HG02970 (cell line): ENCODE data around the gene ASZ1.

Experiments
- ATAC-seq: cut with Tn5 transposase; IDR thresholded peaks from one replicate; pipeline ENCODE4 v1.9.1; 2021; ENCODE audit warnings: mild to moderate bottlenecking, moderate library complexity, moderate number of reproducible peaks; ENCODE audit not compliant: unreplicated experiment, low FRiP score

ASZ1 gene

DNA sequence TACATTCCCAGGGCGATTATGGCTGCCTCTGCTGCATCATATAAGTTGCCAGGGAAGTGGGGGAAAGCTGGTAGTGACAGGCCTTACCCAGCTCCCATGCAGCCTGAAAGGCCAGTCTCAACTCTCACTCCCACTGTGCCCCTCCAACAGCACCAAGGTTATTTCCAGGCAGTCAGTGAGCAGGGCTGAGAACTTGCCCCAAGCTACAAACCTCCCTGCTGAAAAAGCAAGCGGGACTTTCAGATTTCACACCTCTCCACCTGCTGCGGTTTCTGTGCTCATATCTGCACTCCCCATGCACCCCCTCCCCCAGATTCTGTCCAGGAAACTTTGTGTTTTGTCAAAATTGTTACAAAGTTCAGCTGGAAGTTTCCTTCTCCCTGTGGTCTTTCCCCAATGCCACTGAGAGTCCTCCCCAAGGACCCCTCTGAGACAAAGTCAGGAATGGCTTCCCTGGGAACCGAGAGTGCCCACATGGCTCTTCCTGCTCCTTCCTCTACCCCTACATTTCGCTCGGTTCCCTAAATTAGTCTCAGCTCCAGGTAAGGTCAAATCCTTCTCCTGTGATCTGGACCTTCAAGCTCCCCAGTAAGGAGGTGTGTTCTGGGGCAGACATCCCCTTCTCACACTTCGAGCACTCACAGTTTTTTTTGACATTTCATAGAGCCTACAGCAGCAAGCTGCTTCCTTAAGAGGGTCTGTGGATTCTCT lies 79.2 kb downstream of the ASZ1 start:
- ATAC-seq, result no peak

DNA sequence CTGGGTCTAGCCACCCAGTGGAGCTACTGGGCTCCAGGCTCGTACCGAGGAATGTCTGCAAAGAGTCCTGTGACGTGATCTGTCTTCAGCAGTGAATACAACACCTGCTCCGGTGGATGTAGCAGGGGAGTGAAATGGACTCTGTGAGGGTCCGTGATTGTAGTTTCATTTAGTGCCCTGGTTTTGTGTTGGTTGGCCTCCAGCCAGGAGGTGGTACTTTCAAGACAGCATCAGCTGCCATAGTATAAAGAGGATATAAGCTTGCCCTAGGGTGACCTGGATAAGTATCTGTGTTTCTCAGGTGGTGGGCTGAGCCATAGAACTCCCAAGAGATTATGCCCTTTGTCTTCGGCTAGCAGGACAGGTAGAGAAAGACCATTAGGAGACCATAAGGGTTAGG lies 79.8 kb downstream of the ASZ1 start:
- ATAC-seq, result no peak

DNA sequence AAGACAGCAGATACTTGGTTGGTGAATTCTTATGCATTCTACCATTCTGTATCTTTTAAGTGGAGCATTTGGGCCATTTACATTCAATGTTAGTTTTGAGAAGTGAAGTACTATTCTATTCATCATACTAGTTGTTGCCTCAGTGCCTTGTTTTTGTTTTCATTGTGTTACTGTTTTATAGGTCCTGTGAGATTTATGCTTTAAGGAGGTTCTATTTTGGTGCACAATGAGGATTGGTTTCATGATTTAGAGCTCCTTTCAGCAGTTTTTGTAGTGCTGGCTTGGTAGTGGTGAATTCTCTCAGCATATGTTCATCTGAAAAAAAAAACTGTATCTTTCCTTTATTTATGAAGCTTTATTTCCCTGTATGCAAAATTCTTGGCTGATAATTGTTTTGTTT lies 81.1 kb downstream of the ASZ1 start:
- no peak for ATAC-seq

DNA sequence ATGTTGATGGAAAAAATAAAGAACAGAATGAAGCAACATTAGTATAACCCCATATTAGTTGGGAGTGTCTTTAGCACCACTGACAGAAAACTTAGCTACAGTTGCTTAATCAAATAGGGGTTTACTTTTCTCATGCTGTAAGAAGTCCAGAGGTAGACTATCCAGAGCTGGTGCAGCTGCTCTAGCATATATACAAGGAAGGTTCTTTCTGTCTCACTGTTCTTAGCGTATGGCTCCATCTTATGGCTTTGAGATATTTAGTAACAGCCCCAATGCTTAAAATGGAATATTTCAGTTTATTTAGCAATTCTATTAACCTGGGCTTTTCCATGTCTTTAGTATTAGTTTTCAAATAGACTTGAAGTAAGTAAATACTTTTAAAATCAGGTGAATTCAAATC lies 89.3 kb downstream of the ASZ1 start:
- no peak for ATAC-seq

DNA sequence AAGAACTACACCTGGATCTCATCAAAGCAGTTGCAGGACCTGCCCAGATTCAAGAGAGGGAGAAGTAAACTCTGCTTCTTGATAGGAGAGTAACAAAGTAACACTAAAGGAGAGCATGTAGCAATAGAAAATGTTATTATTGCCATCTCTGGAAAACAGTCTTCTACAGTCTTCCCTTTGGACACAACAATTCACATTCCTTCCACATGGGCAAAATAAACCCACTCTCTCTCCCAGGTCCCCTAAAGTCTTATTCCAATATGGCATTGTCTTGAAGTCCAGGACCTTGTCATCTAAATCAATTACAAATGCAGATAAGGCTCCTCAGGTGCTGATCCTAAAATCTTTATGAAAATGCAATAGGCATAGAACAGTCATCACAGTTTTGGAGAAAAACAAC lies 94.1 kb downstream of the ASZ1 start:
- ATAC-seq, result no peak

DNA sequence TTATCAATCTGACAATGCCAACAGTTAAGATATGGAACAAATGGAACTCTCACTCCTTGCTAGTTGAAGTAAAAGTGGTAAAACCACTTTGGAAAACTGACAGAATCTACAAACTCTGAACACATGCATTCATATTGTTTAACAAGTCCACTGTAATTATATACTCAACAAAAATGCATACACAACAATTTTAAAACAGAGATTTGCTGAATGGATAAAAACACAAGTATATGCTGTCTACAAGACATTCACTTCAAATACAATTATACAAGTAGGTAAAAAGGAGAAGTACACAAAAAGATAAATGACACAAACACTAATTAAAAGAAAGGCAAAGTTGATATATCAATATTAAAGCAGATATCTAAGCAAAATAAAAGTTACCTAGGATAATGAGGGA lies 95.3 kb downstream of the ASZ1 start:
- no peak for ATAC-seq

DNA sequence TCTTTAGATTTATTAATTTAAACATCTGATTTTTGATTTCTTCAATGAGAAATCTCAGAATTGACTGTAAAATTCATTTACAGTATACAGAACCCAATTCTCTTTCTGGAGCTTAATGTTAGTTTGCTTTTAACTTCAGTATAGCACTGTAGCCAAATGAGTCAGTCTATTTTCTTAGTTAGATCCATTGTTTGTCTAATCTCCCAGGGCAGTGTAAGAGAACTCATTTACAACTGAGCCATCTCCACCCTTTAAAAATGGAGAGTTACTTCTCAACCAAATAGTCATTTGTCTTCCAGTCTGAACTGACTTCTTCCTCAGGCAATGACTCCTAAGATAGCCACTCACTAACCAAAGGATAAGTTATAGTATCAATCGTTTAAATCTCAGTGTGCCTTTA lies 101.5 kb downstream of the ASZ1 start:
- ATAC-seq, result no peak

DNA sequence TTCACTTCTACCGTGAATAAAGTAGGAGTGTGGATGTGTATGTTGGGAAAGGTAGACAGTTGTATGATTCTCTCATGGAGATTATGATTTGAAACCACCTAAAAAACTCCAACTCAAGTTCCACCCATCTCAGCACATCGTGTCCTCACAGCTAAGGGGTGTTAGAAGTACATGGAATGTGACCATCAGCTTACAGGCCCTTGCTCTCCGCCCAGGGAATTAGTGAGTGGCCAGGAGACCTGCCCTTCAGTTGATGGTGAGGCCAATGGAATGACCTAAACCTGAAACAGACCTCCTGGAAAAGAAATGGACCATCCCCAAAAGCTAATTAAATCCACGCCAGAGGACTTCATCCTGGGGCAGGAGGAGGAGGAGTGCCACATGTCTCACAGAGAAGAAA lies 102.3 kb downstream of the ASZ1 start:
- no peak for ATAC-seq

DNA sequence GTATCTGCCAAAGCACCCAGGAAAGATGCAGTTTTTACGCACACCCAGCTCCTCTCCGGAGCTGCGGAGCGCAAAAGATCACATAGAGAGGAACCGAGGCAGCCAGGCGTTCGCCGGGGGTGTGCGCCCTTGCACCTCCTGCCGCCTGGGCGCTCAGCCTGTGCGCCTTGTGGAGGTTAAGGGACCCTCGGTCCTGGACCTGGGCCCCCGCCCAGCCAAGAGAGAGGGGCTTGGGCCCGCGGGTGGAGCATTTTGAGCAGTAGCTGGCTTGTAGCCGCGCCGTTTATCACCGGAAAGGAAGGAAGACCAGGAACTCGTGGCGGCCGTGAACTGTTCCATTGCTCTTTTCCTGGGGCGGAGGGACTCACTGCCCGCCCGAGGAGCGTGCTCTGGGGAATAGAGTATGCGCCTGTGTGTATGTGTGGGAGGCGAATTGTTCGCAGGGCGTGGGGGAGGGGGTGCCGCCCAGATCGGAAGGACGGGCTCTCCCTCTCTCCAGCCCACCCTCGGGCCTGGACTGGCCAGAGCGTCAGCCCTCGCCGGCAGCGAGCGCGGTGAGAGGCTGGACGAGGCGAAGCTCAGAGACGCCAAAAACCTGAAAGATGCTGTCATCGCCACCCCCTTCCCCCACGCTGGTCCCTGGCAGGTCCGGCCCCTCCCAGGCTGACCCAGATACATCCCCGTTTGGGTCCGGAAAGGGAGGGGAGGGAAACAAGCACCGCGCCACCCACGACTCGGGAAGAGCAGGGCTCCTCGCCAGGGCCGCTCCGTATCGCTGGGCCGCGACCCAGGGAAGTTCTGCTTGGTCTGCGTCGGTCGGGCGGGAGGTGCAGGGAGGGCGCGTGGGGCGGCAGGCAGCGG lies 103.2 kb downstream of the ASZ1 start:
- no peak for ATAC-seq

DNA sequence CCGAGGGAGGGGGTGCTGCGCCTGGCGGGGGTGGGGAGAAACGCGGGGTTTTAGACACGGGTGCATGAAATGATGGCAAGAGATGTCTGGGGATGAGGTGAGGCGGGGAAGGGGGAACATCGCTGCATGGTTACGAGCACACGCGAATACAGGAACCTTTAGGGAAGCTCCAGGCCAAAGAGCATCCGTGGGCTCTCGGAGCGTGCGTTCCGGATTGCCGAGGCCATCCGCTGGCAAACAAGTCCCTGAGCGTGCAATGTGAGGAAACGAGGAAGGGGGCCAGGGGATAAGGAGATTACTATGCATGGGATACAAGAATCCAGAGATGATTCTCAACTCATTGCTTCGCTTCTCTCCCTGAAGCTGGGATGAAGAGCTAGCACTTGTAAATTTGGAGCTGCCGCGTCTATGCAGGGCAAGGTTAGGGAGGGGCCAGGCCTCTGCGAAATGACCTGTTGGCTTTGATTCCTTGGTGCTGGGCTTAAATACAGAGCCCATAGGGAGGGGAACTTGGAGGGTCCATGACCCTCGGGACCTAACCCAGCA lies 103.9 kb downstream of the ASZ1 start:
- ATAC-seq, result no peak

DNA sequence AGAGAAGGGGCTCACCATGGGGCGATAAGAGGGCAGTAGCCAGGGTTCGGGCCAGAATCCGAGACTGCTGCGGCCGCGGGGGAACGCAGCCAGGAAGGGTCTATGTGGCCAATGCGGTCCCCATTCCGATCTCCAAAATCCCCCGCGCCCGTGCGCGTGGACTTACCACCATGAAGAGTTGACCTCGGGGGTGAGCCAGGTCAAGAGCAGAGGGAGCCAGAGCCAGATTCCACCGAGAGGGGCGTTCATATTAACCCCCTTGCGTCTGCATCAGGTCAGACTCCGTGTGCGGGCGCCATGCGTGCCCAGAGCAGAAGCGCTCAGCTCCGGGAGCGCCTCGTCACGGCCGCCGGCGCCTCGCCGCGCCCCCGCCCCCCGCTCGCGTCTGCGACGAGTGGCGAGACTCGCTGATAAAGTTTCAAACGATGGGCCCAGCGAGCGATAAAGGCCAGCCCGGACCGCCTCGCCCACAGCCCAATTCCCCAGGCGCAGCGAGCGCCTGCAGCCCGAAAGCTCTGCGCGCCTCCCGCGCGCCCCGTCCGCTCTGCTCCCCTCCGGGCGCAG lies 104.5 kb downstream of the ASZ1 start, which contains the start of gene WNT2:
Gene WNT2 (minus strand): TSS at position 318 of the 564 bp plus-strand sequence. CDS start 69 bp downstream, at position 249.
- no peak for ATAC-seq

DNA sequence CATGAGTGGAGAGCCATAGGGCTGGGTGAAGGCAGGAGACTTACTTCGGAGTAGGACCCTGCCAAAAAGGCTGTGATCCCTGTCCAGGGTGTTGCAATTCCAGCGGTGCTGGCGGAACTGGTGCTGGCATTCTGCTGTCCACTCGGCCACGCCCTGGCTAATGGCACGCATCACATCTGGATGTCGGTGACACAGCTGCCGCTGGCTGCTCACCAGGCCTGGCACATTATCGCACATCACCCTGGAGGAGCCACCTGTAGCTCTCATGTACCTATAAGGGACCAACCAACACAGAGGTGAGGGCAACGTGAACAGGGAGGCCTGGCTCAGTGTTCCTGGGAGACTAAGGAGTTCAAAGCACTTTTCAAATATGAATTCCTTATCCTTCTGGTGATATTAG lies 106.8 kb downstream of the ASZ1 start:
- ATAC-seq, result no peak

DNA sequence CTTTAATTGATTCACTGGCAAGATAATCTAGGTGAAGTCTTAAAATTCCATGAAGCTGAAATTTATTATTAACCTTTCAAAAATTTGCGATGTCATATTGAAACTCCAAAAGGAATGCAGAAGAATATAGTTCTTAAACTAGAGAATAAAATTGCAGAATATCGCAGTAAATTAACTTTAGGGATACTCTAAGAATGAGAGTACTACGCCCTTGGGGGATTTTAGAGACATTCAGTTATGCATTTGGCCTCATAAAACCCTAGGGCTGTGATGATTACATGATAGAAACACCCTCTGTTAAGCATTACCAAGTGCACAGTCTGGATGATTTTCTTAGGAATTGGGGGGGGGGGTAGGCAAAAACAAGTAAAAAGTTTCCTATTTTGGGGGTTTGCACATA lies 108.1 kb downstream of the ASZ1 start:
- ATAC-seq, result no peak

DNA sequence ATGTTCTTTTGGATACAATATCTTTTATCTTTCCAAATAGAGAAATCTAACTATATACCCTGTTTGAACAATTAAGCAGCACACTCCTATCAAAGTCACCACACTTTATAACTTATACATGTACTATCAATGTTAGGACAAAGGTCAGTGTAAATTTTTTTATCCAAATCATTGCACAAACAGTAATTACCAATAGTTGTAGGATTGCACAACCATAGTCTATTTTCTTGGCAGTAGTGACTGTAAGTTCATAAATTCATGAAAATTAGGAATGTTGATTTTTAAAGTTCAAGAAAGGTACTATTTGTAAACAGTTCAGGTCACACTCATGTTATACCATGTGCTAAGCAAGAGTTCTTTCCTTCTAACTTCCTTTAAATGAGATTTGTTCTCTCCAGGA lies 113.7 kb downstream of the ASZ1 start:
- ATAC-seq, result no peak
